HG03520 (cell line): ENCODE measurements around the gene CUL4A.
"Not testable (repeated sequence)": the region's sequence is repeated elsewhere in the genome, so short reads cannot be mapped to it uniquely, and the experiment has no call there.

ENCODE experiments used
- ATAC-seq: cut with Tn5 transposase; IDR thresholded peaks from one replicate; pipeline ENCODE4 v1.9.1; 2021; ENCODE audit warnings: mild to moderate bottlenecking, moderate library complexity; ENCODE audit not compliant: unreplicated experiment

CUL4A gene

GRCh38 chr13:113209336-113209758 is at the start of gene CUL4A:
Gene CUL4A, plus strand, starts transcription at chr13:113209613. Its CDS starts 15 bp downstream, at chr13:113209628.
- ATAC-seq: peak; percentile 25

GRCh38 chr13:113159701-113160100 is 49.7 kb upstream of the CUL4A start:
- ATAC-seq: no peak

GRCh38 chr13:113160983-113161382 is 48.4 kb upstream of the CUL4A start:
- ATAC-seq: no peak

- ATAC-seq: no peak
Observed at GRCh38 chr13:113161433-113161832, 48.0 kb upstream of the CUL4A start.

GRCh38 chr13:113161975-113162374 is 47.4 kb upstream of the CUL4A start:
- ATAC-seq: not testable (repeated sequence)

GRCh38 chr13:113162783-113163685 is 46.4 kb upstream of the CUL4A start:
- ATAC-seq: no peak

- no peak for ATAC-seq
Observed at GRCh38 chr13:113164492-113164891, 44.9 kb upstream of the CUL4A start.

GRCh38 chr13:113166266-113166665 is 43.1 kb upstream of the CUL4A start:
- ATAC-seq: no peak

- no peak for ATAC-seq
Observed at GRCh38 chr13:113166681-113167080, 42.7 kb upstream of the CUL4A start.

- no peak for ATAC-seq
Observed at GRCh38 chr13:113167155-113167554, 42.3 kb upstream of the CUL4A start.

GRCh38 chr13:113167575-113167974 is 41.8 kb upstream of the CUL4A start:
- ATAC-seq: no peak

- ATAC-seq: no peak
Observed at GRCh38 chr13:113168211-113168610, 41.2 kb upstream of the CUL4A start.

- no peak for ATAC-seq
Observed at GRCh38 chr13:113169277-113170272, 39.8 kb upstream of the CUL4A start.

- ATAC-seq: no peak
Observed at GRCh38 chr13:113170511-113170910, 38.9 kb upstream of the CUL4A start.

- no peak for ATAC-seq
Observed at GRCh38 chr13:113171250-113172125, 37.9 kb upstream of the CUL4A start.

- no peak for ATAC-seq
Observed at GRCh38 chr13:113172419-113172926, 36.9 kb upstream of the CUL4A start.

GRCh38 chr13:113176280-113176679 is 33.1 kb upstream of the CUL4A start:
- no peak for ATAC-seq

GRCh38 chr13:113176822-113177221 is 32.6 kb upstream of the CUL4A start:
- ATAC-seq: no peak

GRCh38 chr13:113178070-113178895 is 31.1 kb upstream of the CUL4A start:
- ATAC-seq: no peak

GRCh38 chr13:113178896-113179167 is 30.6 kb upstream of the CUL4A start:
- ATAC-seq: no peak
